Parathyroid adenoma (tissue), 2 donors: ENCODE measurements around the gene CAPZB.

Source experiments
- H2AFZ ChIP-seq: fragments of 300-600 bp; sonication (generic); one replicate; pipeline ENCODE4 v1.7.0; 2017; ENCODE audit warnings: antibody characterized with exemption, mild to moderate bottlenecking
- H3K27ac ChIP-seq: fragments of 300-600 bp; sonication (generic); one replicate; pipeline ENCODE4 v1.7.0; 2017
- H3K27me3 ChIP-seq: fragments of 300-600 bp; sonication (generic); one replicate; pipeline ENCODE4 v1.7.0; 2017; ENCODE audit warnings: low read length; ENCODE audit not compliant: control insufficient read depth, insufficient read depth
- H3K36me3 ChIP-seq: fragments of 300-600 bp; sonication (generic); one replicate; pipeline ENCODE4 v1.7.0; 2017; ENCODE audit warnings: low read length; ENCODE audit not compliant: control insufficient read depth, insufficient read depth
- H3K4me1 ChIP-seq: fragments of 300-600 bp; sonication (generic); one replicate; pipeline ENCODE4 v1.7.0; 2017; ENCODE audit warnings: control low read depth
- H3K4me2 ChIP-seq: fragments of 300-600 bp; sonication (generic); one replicate; pipeline ENCODE4 v1.7.0; 2017; ENCODE audit warnings: low read length
- H3K4me3 ChIP-seq: fragments of 300-600 bp; sonication (generic); one replicate; pipeline ENCODE4 v1.7.0; 2017; ENCODE audit warnings: low read depth, low read length
- H3K79me2 ChIP-seq: fragments of 300-600 bp; sonication (generic); one replicate; pipeline ENCODE4 v1.7.0; 2017; ENCODE audit warnings: control low read depth
- H3K9ac ChIP-seq: fragments of 300-600 bp; sonication (generic); one replicate; pipeline ENCODE4 v1.7.0; 2017; ENCODE audit warnings: mild to moderate bottlenecking
- H3K9me3 ChIP-seq: fragments of 300-600 bp; sonication (generic); one replicate; pipeline ENCODE4 v1.7.0; 2017; ENCODE audit warnings: low read length; ENCODE audit not compliant: control insufficient read depth
- TF ChIP-seq, protein P1 (sequence below): fragments of 300-600 bp; sonication (generic); IDR thresholded peaks from one replicate; pipeline ENCODE4 v1.7.0; 2017; ENCODE audit warnings: antibody characterized with exemption, mild to moderate bottlenecking
- donor health status: primary hyperparathyroidism.

CAPZB gene

DNA sequence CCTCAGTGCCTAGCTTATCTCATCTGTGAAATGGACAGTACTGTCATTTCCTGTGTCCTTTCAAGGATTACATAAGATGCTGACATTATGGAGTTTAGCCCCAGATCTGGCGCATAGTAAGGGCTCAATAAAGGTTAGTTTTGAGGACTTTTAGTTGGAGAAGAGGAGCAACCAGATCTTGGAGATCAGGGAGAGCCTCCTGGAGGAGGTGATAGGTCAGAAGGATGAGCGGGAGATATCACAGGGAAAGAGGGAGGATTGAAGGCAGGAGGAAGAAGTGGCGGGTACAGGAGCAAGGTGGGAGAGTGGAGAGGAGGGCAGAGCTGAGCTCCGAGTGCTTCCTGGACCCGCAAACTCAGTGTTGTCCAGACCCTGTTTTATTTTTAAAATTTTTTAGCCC is 155.7 kb downstream of the CAPZB start:
- Histone ChIP-seq H3K36me3 (no peaks in the 10 kb centered on the region), H3K9ac (no peak overlapping the region), H3K79me2 (no peaks in the 10 kb centered on the region), H3K4me2 (no peak overlapping the region), H2AFZ (no peak overlapping the region), H3K9me3 (no peaks in the 10 kb centered on the region), H3K27me3 (no peaks in the 10 kb centered on the region), H3K4me1 (no peaks in the 10 kb centered on the region), H3K27ac (no peak overlapping the region), H3K4me3 (no peak overlapping the region)
- TF ChIP-seq, protein P1, sequence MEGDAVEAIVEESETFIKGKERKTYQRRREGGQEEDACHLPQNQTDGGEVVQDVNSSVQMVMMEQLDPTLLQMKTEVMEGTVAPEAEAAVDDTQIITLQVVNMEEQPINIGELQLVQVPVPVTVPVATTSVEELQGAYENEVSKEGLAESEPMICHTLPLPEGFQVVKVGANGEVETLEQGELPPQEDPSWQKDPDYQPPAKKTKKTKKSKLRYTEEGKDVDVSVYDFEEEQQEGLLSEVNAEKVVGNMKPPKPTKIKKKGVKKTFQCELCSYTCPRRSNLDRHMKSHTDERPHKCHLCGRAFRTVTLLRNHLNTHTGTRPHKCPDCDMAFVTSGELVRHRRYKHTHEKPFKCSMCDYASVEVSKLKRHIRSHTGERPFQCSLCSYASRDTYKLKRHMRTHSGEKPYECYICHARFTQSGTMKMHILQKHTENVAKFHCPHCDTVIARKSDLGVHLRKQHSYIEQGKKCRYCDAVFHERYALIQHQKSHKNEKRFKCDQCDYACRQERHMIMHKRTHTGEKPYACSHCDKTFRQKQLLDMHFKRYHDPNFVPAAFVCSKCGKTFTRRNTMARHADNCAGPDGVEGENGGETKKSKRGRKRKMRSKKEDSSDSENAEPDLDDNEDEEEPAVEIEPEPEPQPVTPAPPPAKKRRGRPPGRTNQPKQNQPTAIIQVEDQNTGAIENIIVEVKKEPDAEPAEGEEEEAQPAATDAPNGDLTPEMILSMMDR = no peak

DNA sequence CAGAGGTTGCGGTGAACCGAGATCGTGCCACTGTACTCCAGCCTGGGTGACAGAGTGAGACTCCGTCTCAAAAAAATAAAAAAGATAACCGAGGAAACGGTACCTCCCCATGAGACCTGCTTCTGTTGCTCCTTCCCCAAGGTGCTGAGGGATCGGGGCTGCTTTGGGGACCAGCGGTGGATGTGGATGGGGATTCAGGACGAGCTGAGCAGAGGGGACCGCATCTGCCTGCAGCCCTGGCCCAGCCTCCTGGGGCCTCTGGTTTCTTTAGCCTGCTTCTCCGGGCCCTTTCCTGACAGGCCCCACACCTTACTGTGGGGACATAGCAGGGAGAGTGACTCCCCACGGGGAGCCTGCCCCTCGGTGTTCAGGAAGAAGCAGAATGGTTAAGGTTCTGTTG is 156.2 kb downstream of the CAPZB start:
- Histone ChIP-seq H3K9me3 (no peaks in the 10 kb centered on the region), H3K4me2 (no peak overlapping the region), H3K9ac (no peak overlapping the region), H3K27ac (no peak overlapping the region), H3K4me1 (no peaks in the 10 kb centered on the region), H3K4me3 (no peak overlapping the region), H3K36me3 (no peaks in the 10 kb centered on the region), H3K79me2 (no peaks in the 10 kb centered on the region), H2AFZ (no peak overlapping the region), H3K27me3 (no peaks in the 10 kb centered on the region)
- TF ChIP-seq, protein P1 = no peak

DNA sequence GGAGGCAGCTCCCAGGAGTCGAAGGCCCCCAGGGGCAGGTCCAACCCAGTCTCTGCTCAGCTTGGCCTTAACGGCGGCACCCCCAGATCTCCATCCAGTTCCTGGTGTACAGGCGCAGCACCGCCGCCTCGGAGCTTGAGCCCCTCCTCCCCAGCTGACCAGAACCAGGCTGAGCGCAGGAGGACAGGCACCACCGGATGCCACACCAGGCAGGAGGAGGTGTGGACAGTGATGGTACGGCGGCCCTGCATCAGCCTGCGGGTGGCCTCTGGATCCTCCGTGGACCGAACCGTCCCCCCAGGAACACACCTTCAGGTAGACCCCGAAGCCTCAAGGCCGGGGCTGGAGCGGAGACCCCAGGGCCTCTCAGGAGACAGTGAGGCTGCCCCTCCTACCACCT is 156.9 kb downstream of the CAPZB start:
- no peaks in the 10 kb centered on the region for H3K36me3 ChIP-seq
- H3K27me3 ChIP-seq = no peaks in the 10 kb centered on the region
- H3K9me3 ChIP-seq = no peaks in the 10 kb centered on the region
- H3K27ac ChIP-seq = no peak overlapping the region
- H3K4me1 ChIP-seq = no peaks in the 10 kb centered on the region
- TF ChIP-seq, protein P1 = no peak
- no peak overlapping the region for H3K4me3 ChIP-seq
- H3K4me2 ChIP-seq = no peak overlapping the region
- no peaks in the 10 kb centered on the region for H3K79me2 ChIP-seq
- no peak overlapping the region for H2AFZ ChIP-seq
- H3K9ac ChIP-seq = no peak overlapping the region

DNA sequence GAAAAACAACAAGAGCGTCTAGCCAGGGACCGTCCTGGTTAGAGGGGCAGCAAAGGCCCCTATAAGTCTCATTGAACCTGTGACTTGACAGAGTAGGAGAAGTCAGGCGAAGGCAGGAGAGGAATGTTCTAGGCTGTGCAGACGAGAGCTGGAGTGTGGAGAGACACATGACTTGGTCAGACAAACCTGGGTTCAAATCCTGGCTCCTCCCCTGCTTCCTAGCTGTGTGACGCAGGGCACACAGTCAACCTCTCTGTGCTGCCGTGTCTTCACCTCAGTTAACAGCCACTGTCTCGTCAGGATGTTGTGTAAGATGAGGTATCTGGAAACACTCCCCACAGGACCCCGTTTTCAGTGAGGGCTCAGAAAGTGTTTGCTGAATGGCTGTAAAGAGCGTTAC is 157.6 kb downstream of the CAPZB start:
- H3K9ac ChIP-seq = no peak overlapping the region
- TF ChIP-seq, protein P1 = no peak
- no peaks in the 10 kb centered on the region for H3K9me3 ChIP-seq
- H3K4me2 ChIP-seq = no peak overlapping the region
- H3K27me3 ChIP-seq = no peaks in the 10 kb centered on the region
- H3K27ac ChIP-seq = no peak overlapping the region
- no peaks in the 10 kb centered on the region for H3K4me1 ChIP-seq
- H3K79me2 ChIP-seq = no peaks in the 10 kb centered on the region
- H2AFZ ChIP-seq = no peak overlapping the region
- H3K36me3 ChIP-seq = no peaks in the 10 kb centered on the region
- H3K4me3 ChIP-seq = no peak overlapping the region

DNA sequence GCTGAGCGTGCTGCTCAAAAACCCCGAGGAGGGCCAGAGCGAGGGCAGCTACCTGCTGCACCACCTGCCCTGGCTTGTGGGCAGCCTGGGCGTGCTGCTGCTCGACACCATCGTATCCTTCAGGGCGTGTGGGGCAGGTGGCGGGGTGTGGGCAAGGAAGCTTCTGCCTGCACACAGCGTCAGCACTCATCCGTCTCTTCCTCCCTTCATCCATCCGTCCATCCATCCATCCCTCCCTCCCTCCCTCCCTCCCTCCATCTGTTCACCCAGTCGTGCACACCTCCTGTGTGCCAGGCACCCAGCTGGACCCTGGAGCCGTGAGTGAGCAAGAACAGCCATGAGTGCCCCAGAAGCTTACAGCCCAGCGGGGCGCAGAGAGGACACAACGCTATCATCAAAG is 158.0 kb downstream of the CAPZB start:
- no peak overlapping the region for H3K9ac ChIP-seq
- H2AFZ ChIP-seq = no peak overlapping the region
- TF ChIP-seq, protein P1 = no peak

More for the DNA sequence above, 158.0 kb downstream of the CAPZB start:
- Histone ChIP-seq H3K36me3 (no peaks in the 10 kb centered on the region), H3K4me3 (no peak overlapping the region), H3K9me3 (no peaks in the 10 kb centered on the region), H3K27ac (no peak overlapping the region), H3K27me3 (no peaks in the 10 kb centered on the region), H3K4me2 (no peak overlapping the region), H3K79me2 (no peaks in the 10 kb centered on the region), H3K4me1 (no peaks in the 10 kb centered on the region)
